HCT116 (cell line): ENCODE results near the gene CDR2. TPM values are rescaled to one million over a fixed set of nuclear protein-coding genes. Genes with fewer than 3 reads are reported as not detected.

Experiments
- ATAC-seq: fragments of 200-7000 bp; cut with Tn5 transposase; 2 replicates; pipeline ENCODE4 v1.9.1; 2020; ENCODE audit warnings: mild to moderate bottlenecking, moderate library complexity
- BruUV-seq: library from RNA; stranded (reverse); fragments of 400-500 nt; replicated peaks from 2 replicates; lab custom pipeline; 2021; lab: Mats Ljungman, UMichigan
- CTCF ChIA-PET: fragments of 300-600 bp; sonication (Branson Sonifier 250); formaldehyde crosslinking; loops from one replicate; lab custom pipeline; 2021; ENCODE audit warnings: antibody characterized with exemption; lab: Charles Lee
- POLR2A ChIA-PET: fragments of 300-600, 350-600 bp; sonication (Branson Sonifier 250); formaldehyde crosslinking; loops from one replicate; lab custom pipeline; 2021; ENCODE audit warnings: antibody characterized with exemption; lab: Charles Lee
- RAD21 ChIA-PET, 2 experiments: fragments of 300-600 bp; sonication (Branson Sonifier 250); formaldehyde crosslinking; loops; one replicate each; lab custom pipeline; 2023; ENCODE audit warnings: low total read pairs in 2 of 2; ENCODE audit not compliant: uncharacterized antibody in 2 of 2, unreplicated experiment in 2 of 2, low non-redundant PET in 1 of 2; lab: Charles Lee
- DNase-seq: peaks from one replicate; pipeline ENCODE4 v3.0.0-alpha.2; 2010; ENCODE audit warnings: low read depth, low spot score
- H2AFZ ChIP-seq: fragments of 200-600 bp; shearing (Covaris generic), sonication (generic); 2 replicates; pipeline ENCODE4 v1.6.1; 2017; ENCODE audit warnings: low read depth, mixed run types, mixed read lengths, antibody characterized with exemption, low read length; ENCODE audit not compliant: poor library complexity, severe bottlenecking
- H3K27ac ChIP-seq: 2 replicates; pipeline ENCODE4 v1.5.1; 2012; ENCODE audit warnings: low read depth, low read length
- H3K27me3 ChIP-seq: fragments of 200-600 bp; sonication (generic); 2 replicates; pipeline ENCODE4 v1.6.1; 2016; ENCODE audit warnings: mixed run types, low read length, mixed read lengths; ENCODE audit not compliant: insufficient read depth
- H3K36me3 ChIP-seq, 2 experiments: fragments of 200-500 bp in 1 of 2; fragments of 200-600 bp in 1 of 2; sonication (Bioruptor generic) in 1 of 2; sonication (generic) in 1 of 2; 2 replicates each; pipeline versions ENCODE4 v1.5.1 to v1.6.1; 2014 to 2016; ENCODE audit warnings: low read length in 2 of 2, inconsistent platforms in 1 of 2, mixed read lengths in 1 of 2, mixed run types in 1 of 2; ENCODE audit not compliant: insufficient read depth in 2 of 2, control insufficient read depth in 1 of 2
- H3K4me1 ChIP-seq, 2 experiments: fragments of 200-600 bp in 1 of 2; sonication (generic) in 1 of 2; 2 replicates each; pipeline versions ENCODE4 v1.5.1 to v1.6.1; 2012 to 2017; ENCODE audit warnings: low read length in 2 of 2, inconsistent platforms in 1 of 2, mild to moderate bottlenecking in 1 of 2, mixed read lengths in 1 of 2, mixed run types in 1 of 2, moderate library complexity in 1 of 2; ENCODE audit not compliant: insufficient read depth in 2 of 2, control insufficient read depth in 1 of 2
- H3K4me2 ChIP-seq: fragments of 200-600 bp; sonication (generic); 2 replicates; pipeline ENCODE4 v1.6.1; 2017; ENCODE audit warnings: mixed run types, low read length, mixed read lengths
- H3K4me3 ChIP-seq, 2 experiments: fragments of 200-600 bp in 1 of 2; sonication (generic) in 1 of 2; replicated peaks in 1 of 2; 2 replicates each; pipeline ENCODE4 v1.5.1; 2011 to 2016; ENCODE audit warnings: low read length in 2 of 2, control low read depth in 1 of 2, low read depth in 1 of 2, mild to moderate bottlenecking in 1 of 2, mixed read lengths in 1 of 2, mixed run types in 1 of 2
- H3K79me2 ChIP-seq: fragments of 200-600 bp; sonication (generic); 2 replicates; pipeline ENCODE4 v1.6.1; 2017; ENCODE audit warnings: mild to moderate bottlenecking, mixed run types, low read length, moderate library complexity, mixed read lengths; ENCODE audit not compliant: insufficient read depth
- H3K9ac ChIP-seq: fragments of 200-600 bp; sonication (generic); 2 replicates; pipeline ENCODE4 v1.6.1; 2016; ENCODE audit warnings: low read length, mixed read lengths
- H3K9me2 ChIP-seq: fragments of 200-600 bp; sonication (generic), shearing (Covaris generic); 2 replicates; pipeline ENCODE4 v1.6.1; 2017; ENCODE audit warnings: mixed run types, mild to moderate bottlenecking, moderate library complexity; ENCODE audit not compliant: insufficient read depth
- H3K9me3 ChIP-seq, 2 experiments: fragments of 200-500 bp in 1 of 2; fragments of 200-600 bp in 1 of 2; sonication (Bioruptor generic) in 1 of 2; sonication (generic) in 1 of 2; 2 replicates each; pipeline ENCODE4 v1.6.1; 2014 to 2017; ENCODE audit warnings: low read length in 2 of 2, mixed read lengths in 2 of 2, inconsistent platforms in 1 of 2, low read depth in 1 of 2, mild to moderate bottlenecking in 1 of 2, mixed run types in 1 of 2, moderate library complexity in 1 of 2; ENCODE audit not compliant: control insufficient read depth in 1 of 2, insufficient read depth in 1 of 2
- H4K20me1 ChIP-seq: fragments of 200-600 bp; sonication (generic), shearing (Covaris generic); 2 replicates; pipeline ENCODE4 v1.6.1; 2017; ENCODE audit warnings: mixed run types, mild to moderate bottlenecking, moderate library complexity; ENCODE audit not compliant: insufficient read depth
- FOSL1 ChIP-seq: IDR thresholded peaks from 2 replicates; pipeline ENCODE4 v1.6.1; 2012; ENCODE audit warnings: low read depth
- MAX ChIP-seq: IDR thresholded peaks from 2 replicates; pipeline ENCODE4 v1.6.1; 2012
- SIN3A ChIP-seq: IDR thresholded peaks from 2 replicates; pipeline ENCODE4 v1.6.1; 2012; ENCODE audit warnings: low read depth
- SRF ChIP-seq: IDR thresholded peaks from 2 replicates; pipeline ENCODE4 v1.6.1; 2012; ENCODE audit warnings: low read depth
- YY1 ChIP-seq: IDR thresholded peaks from 2 replicates; pipeline ENCODE4 v1.6.1; 2011; ENCODE audit warnings: low read length, low read depth, moderate library complexity, mild to moderate bottlenecking; ENCODE audit not compliant: insufficient replicate concordance; ENCODE audit errors: extremely low read depth
- ZNF274 ChIP-seq: fragments of 200-500 bp; sonication (Bioruptor generic); IDR thresholded peaks from 2 replicates; pipeline ENCODE4 v1.6.1; 2014; ENCODE audit warnings: mild to moderate bottlenecking, low read depth, low read length, inconsistent platforms
- intact Hi-C: fragments of 100-400 bp; cut with micrococcal nuclease; formaldehyde crosslinking; loops from 2 replicates; pipeline ENCODE4 v1.10.0; 2022
- total RNA-seq: library from RNA; stranded (reverse); gene quantifications from one replicate; pipeline ENCODE4 v1.2.1, GENCODE V29; 2021; ENCODE audit not compliant: unreplicated experiment

The CDR2 gene
- total RNA-seq, 1 experiment from 2014 or later, result 27.3 TPM

- H3K9ac ChIP-seq, result no peak overlapping the region
- no peak overlapping the region for H3K4me2 ChIP-seq
- H4K20me1 ChIP-seq, result no peaks in the 10 kb centered on the region
- intact Hi-C loops, result no loop called here
- no peaks in the 10 kb centered on the region for H3K9me3 ChIP-seq
- ChIA-PET CTCF (no interaction called here), RAD21 (no interaction called here), POLR2A (no interaction called here)
- no peak for ATAC-seq
- H3K4me3 ChIP-seq, result no peak overlapping the region
- no TSS peak for BruUV-seq
- H3K36me3 ChIP-seq, result peaks cover 16 to 23% of the 10 kb centered on the region in 2 experiments; a peak in 3 of 4 replicates
- H3K9me2 ChIP-seq, result no peaks in the 10 kb centered on the region
- H3K27me3 ChIP-seq, result no peaks in the 10 kb centered on the region
- H3K4me1 ChIP-seq, result peaks cover 7 to 11% of the 10 kb centered on the region in 2 experiments; a peak in 3 of 4 replicates
- TF ChIP-seq YY1, result no peak
- no peak for TF ChIP-seq SIN3A
- no peak for TF ChIP-seq MAX
- no peak for TF ChIP-seq FOSL1
- TF ChIP-seq SRF, result no peak
- no peak overlapping the region for H2AFZ ChIP-seq
- peaks cover 63% of the 10 kb centered on the region for H3K79me2 ChIP-seq
- DNase-seq, result no peak
- no peak overlapping the region for H3K27ac ChIP-seq
Observed at GRCh38 chr16:22359679-22360078, 14.7 kb downstream of the CDR2 start.

GRCh38 chr16:22358000-22358399 is 16.4 kb downstream of the CDR2 start:
- Histone ChIP-seq H3K4me2 (no peak overlapping the region), H3K4me3 (no peak overlapping the region), H3K79me2 (peaks cover 69% of the 10 kb centered on the region), H2AFZ (no peak overlapping the region), H3K36me3 (peaks cover 5 to 12% of the 10 kb centered on the region in 2 experiments; a peak in 3 of 4 replicates), H3K27me3 (no peaks in the 10 kb centered on the region), H4K20me1 (peaks cover 11% of the 10 kb centered on the region; the same call in 1 of the 2 replicates), H3K9ac (no peak overlapping the region), H3K4me1 (peaks cover 21 to 27% of the 10 kb centered on the region in 2 experiments), H3K9me3 (no peaks in the 10 kb centered on the region), H3K9me2 (no peaks in the 10 kb centered on the region), H3K27ac (no peak overlapping the region)
- intact Hi-C loops, result no loop called here
- no TSS peak for BruUV-seq
- ATAC-seq (no peak), DNase-seq (no peak)
- RAD21 ChIA-PET, result no interaction called here
- CTCF ChIA-PET, result no interaction called here
- no peak for TF ChIP-seq ZNF274
- POLR2A ChIA-PET, result no interaction called here
